ENCODE results near the gene ADAMTS17.

- no peak for TF ChIP-seq POLR2A (IDR thresholded peaks at IDR 0.05; ENCODE audit: extremely low read depth, insufficient read length)
- no peak for TF ChIP-seq CTCF (IDR thresholded peaks at IDR 0.05; ENCODE audit: low read depth, low read length)
- no peak for TF ChIP-seq MYC (IDR thresholded peaks at IDR 0.05; ENCODE audit: low read depth, low read length)
- no peak for TF ChIP-seq MAX (IDR thresholded peaks at IDR 0.05; ENCODE audit: low read depth, low read length)
Observed at GRCh38 chr15:100235030-100235617, 106.7 kb downstream of the ADAMTS17 start.
